HG02623 (cell line): ENCODE measurements around the gene ASMTL.
"Not testable (repeated sequence)": the region's sequence is repeated elsewhere in the genome, so short reads cannot be mapped to it uniquely, and the experiment has no call there.

Experiments used
- ATAC-seq: cut with Tn5 transposase; IDR thresholded peaks from one replicate; pipeline ENCODE4 v1.9.1; 2021; ENCODE audit warnings: moderate library complexity; ENCODE audit not compliant: unreplicated experiment

The ASMTL gene

DNA sequence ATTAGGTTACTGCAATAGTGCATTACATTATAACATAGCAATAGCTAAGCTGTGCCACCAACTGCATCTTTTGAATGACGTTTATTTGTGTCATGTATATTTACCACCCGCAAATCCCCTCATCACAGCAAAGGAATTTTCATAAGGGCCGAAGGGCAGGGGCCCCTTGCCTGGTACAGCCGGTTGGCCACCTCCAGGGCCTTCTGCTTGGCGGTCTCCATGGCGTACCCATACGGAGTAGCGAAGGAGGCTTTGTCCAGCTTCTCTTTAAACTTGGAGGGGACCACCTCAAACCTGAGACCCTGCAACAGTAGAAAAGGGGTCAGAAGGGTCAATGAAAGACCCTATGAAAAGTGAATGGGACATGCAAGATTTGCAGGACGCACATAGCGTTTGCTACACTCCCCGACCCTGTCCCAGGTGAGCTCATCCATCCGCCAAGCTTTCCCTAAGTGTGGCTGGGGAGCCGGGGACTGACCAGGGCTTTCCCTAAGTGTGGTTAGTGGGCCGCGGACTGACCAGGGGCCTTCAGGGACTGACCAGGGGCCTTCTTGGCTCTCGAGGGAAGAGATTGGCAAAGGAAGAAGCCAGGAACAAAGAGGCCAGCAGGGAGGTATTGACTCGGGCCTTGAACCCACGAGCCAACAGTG lies 10.6 kb downstream of the ASMTL start:
- no peak for ATAC-seq

- no peak for ATAC-seq
Observed at GRCh38 chrX:1440506-1440905, 12.2 kb downstream of the ASMTL start.

GRCh38 chrX:1435241-1435895 lies 17.3 kb downstream of the ASMTL start:
- ATAC-seq: no peak

DNA sequence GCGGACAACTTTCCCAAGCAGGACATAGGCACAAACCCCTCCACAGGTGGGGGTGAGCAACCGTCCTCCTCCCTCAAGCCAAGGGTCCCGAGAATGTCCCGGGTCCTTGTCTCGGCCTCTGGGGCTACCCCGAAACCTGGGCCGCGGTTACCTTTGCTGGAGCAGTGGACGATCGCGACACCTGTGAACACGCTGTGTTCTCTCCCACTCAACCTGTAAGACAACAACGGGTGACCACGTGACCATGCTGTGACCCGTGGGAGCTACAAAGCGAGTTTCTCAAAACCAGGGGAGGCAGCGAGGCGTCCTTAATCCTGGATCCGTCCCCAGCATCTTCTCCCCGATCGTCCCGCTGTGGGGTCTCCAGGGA lies 17.9 kb downstream of the ASMTL start:
- ATAC-seq: no peak

DNA sequence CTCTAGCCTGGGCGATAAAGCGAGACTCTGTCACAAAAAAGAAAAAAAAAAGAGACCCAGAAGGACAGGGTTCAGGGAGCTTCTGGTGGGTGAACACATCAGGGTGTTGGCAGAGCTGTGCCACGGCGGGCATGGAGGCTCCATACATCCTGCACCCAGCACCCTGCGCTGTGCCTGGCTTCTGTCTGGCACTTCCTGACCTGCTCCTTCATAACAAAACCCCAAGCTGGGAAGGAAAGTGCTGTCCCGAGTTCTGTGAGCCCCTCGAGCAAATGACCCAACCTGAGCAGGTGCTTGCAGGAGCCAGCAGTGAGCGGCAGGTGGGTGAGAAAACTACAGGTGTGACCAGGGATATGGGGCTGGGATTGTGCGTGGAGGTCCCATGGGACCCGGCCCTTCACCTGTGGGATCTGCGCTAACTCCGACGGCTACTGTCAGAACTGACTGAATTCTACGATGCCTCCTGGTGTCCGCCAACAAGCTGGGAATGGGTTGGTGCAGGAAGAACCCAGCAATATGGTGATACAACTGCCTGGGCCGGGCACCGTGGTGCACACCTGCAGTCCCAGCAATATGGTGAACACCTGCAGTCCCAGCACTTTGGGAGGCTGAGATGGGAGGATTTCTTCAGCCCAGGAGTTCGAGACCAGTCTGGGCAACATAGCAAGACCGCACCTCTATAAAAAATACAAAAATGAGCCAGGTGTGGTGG lies 18.9 kb downstream of the ASMTL start:
- ATAC-seq: no peak

GRCh38 chrX:1430451-1430850 lies 22.3 kb downstream of the ASMTL start:
- ATAC-seq: no peak

GRCh38 chrX:1427756-1428155 lies 25.0 kb downstream of the ASMTL start:
- no peak for ATAC-seq

GRCh38 chrX:1426321-1426720 lies 26.4 kb downstream of the ASMTL start:
- not testable (repeated sequence) for ATAC-seq

GRCh38 chrX:1425381-1425780 lies 27.3 kb downstream of the ASMTL start:
- no peak for ATAC-seq

DNA sequence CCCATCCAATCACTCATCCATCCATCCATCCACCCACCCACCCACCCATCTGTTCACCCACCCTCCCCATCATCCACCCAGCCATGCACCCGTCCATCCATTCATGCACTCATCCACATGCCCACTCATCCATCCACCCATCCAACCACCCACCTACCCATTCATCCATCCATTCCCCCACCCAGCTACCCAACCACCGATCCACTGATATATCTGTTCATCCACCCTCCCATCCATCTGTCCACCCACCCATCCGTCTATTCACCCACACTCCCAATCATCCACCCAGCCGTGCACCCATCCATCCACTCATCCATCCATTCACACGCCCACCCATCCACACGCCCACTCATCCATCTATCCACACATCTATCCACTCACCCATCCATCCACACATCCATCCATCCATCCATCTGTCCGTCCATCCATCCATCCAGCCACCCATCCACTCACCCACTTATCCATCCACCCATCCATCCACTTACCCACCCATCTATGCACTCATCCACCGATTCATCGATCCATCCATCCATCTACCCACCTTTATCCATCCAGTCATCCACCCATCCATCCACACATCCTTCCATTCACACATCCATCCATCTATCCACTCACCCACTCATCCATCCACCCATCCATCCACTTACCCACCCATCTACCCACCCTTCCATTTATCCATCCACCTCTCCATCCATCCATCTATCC lies 28.4 kb downstream of the ASMTL start:
- ATAC-seq: no peak

- ATAC-seq: no peak
Observed at GRCh38 chrX:1423215-1423614, 29.5 kb downstream of the ASMTL start.

DNA sequence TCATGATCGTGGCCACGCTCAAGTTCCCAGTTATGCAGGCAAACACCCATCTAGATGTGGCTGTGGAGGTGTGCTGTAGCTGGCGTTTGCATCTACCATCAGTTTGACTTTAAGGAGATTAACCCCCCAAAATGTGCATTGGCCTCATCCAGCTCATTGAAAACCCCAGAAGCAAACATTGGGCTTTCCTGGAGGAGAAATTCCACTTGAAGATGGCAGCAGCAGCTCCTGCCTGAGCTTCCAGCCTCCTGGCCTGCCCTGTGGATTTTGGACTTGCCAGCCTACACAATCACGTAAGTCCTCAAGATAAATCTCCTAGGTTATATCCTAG lies 30.6 kb downstream of the ASMTL start:
- ATAC-seq: no peak

- ATAC-seq: no peak
Observed at GRCh38 chrX:1421433-1422134, 31.1 kb downstream of the ASMTL start.

- ATAC-seq: no peak
Observed at GRCh38 chrX:1420371-1420770, 32.3 kb downstream of the ASMTL start.

GRCh38 chrX:1419545-1420355 lies 33.0 kb downstream of the ASMTL start:
- ATAC-seq: no peak

GRCh38 chrX:1418901-1419544 lies 33.7 kb downstream of the ASMTL start:
- no peak for ATAC-seq

DNA sequence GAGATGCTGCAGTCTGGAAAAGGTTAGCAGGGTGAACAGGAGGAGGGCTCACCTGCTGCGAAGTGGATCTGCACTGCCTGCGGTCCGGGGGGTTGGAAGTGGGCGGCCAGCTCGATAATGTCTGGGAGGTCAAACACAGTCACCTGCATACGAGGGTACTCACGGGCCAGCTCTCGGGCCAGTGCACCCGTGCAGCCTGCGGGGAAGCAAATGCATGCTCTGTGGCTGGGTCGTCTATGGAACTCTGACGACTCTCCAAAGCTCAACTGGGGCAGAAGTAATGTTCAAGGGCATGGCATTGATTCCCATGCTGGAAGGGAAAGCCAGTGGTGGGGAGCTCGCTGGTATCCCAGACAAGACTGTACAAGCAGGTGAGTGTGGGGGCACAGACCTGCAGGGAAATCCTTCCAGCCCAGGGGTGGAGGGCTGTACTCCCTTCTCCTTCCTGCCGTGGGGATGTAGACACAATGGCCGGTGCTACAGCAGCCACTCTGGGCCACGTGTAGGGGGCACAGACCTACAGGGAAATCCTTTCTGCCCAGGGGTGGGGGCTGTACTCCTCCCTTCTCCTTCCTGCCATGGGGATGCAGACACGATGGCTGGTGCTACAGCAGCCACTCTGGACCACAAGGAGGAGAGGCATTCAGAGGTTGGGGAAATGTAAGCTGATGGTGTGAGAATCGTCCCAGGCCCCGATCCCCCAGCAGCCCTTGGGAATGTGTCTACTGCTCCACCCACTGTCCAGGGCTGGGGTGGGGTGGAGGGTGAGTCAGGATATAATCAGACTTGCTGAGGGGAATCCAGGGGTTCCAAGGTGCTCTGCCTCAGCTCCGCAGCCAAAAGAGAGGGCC lies 34.6 kb downstream of the ASMTL start:
- ATAC-seq: no peak

GRCh38 chrX:1416965-1417760 lies 35.5 kb downstream of the ASMTL start:
- no peak for ATAC-seq
